ENCODE data around the gene KIAA0825. TPM values are rescaled to one million over a fixed set of nuclear protein-coding genes. Genes with fewer than 3 reads are reported as not detected.

Gene KIAA0825
- total RNA-seq, 2 experiments from 2014 or later = 0.32 to 0.54 TPM

- POLR2A ChIA-PET = interaction anchor here (0.6 kb wide), 1 partner anchor 204 kb away, joined by 3 read pairs; no protein-coding TSS in a partner anchor
- ATAC-seq = no peak
- Mint-ChIP-seq H3K36me3 (ENCODE audit: low read depth) (peaks cover 6% of the 10 kb centered on the region), H3K27me3 (no peaks in the 10 kb centered on the region), H3K27ac (no peak overlapping the region), H3K4me1 (ENCODE audit: low read depth) (no peaks in the 10 kb centered on the region), H3K9me3 (peaks cover 13% of the 10 kb centered on the region), H3K4me3 (no peak overlapping the region)
- CTCF ChIA-PET = no interaction called here
- no peak for TF ChIP-seq CTCF (IDR thresholded peaks at IDR 0.05)
- DNase-seq = no peak
- intact Hi-C loops (cut with micrococcal nuclease) = no loop called here
Observed at GRCh38 chr5:94544875-94545547, 73.4 kb downstream of the KIAA0825 start.

- no peak for ATAC-seq
- H3K9me3 Mint-ChIP-seq = peaks cover 11% of the 10 kb centered on the region
- no peaks in the 10 kb centered on the region for H3K27me3 Mint-ChIP-seq
- no peak overlapping the region for H3K27ac Mint-ChIP-seq
- ChIA-PET CTCF (no interaction called here), POLR2A (no interaction called here)
- no peaks in the 10 kb centered on the region for H3K4me1 Mint-ChIP-seq (ENCODE audit: low read depth)
- intact Hi-C loops (cut with micrococcal nuclease) = no loop called here
- peaks cover 6% of the 10 kb centered on the region for H3K36me3 Mint-ChIP-seq (ENCODE audit: low read depth)
- no peak for DNase-seq
- H3K4me3 Mint-ChIP-seq = no peak overlapping the region
- TF ChIP-seq CTCF (IDR thresholded peaks at IDR 0.05) = no peak
Observed at GRCh38 chr5:94544031-94544650, 74.3 kb downstream of the KIAA0825 start.

GRCh38 chr5:94540856-94541494, 77.4 kb downstream of the KIAA0825 start:
- ATAC-seq (no peak), DNase-seq (no peak)
- no peak for TF ChIP-seq CTCF (IDR thresholded peaks at IDR 0.05)
- ChIA-PET CTCF (no interaction called here), POLR2A (no interaction called here)
- H3K9me3 Mint-ChIP-seq = peaks cover 11% of the 10 kb centered on the region
- peaks cover 6% of the 10 kb centered on the region for H3K36me3 Mint-ChIP-seq (ENCODE audit: low read depth)
- H3K4me3 Mint-ChIP-seq = no peak overlapping the region
- intact Hi-C loops (cut with micrococcal nuclease) = no loop called here
- H3K27ac Mint-ChIP-seq = no peak overlapping the region
- H3K27me3 Mint-ChIP-seq = no peaks in the 10 kb centered on the region
- no peaks in the 10 kb centered on the region for H3K4me1 Mint-ChIP-seq (ENCODE audit: low read depth)

DNA sequence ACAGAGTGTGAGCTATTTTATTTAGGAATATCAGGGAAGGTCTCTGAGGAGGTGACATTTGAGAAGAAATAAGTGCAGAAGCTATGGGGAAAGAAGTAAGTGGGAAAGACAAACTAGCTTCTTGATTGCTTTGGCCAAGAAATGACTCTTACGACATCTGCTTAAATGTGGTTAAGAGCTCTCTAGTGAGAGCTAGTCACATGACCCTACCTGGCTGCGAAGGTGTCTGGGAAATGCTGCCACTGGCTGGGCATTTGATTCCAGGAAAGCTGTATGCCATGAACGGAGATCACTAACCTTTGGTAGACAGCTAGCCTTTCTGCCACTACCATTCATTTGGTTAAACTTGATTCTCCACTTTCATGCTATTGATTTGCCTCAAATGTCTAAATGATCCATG, 80.1 kb downstream of the KIAA0825 start:
- peaks cover 11% of the 10 kb centered on the region for H3K9me3 Mint-ChIP-seq
- H3K4me3 Mint-ChIP-seq = no peak overlapping the region
- no peak for DNase-seq
- no peak for ATAC-seq
- H3K27me3 Mint-ChIP-seq = no peaks in the 10 kb centered on the region
- intact Hi-C loops (cut with micrococcal nuclease) = no loop called here
- H3K36me3 Mint-ChIP-seq (ENCODE audit: low read depth) = peaks cover 6% of the 10 kb centered on the region
- no peaks in the 10 kb centered on the region for H3K4me1 Mint-ChIP-seq (ENCODE audit: low read depth)
- POLR2A ChIA-PET = no interaction called here
- CTCF ChIA-PET = interaction anchor here (0.7 to 1.3 kb wide), 2 partner anchors 14 to 15 kb away, joined by 3 to 4 read pairs; no protein-coding TSS in a partner anchor
- no peak overlapping the region for H3K27ac Mint-ChIP-seq
- TF ChIP-seq CTCF (IDR thresholded peaks at IDR 0.05) = no peak

GRCh38 chr5:94526706-94527105, 91.7 kb downstream of the KIAA0825 start:
- Mint-ChIP-seq H3K4me3 (no peak overlapping the region), H3K27ac (no peak overlapping the region), H3K27me3 (no peaks in the 10 kb centered on the region), H3K4me1 (ENCODE audit: low read depth) (no peaks in the 10 kb centered on the region), H3K9me3 (no peaks in the 10 kb centered on the region), H3K36me3 (ENCODE audit: low read depth) (no peaks in the 10 kb centered on the region)
- intact Hi-C loops (cut with micrococcal nuclease) = loop anchor here (10.0 kb wide), 2 partner anchors 88 to 158 kb away; partner anchors contain the start of genes KIAA0825 and SLF1
- ChIA-PET CTCF (interaction anchor here (1.8 kb wide), 1 partner anchor 211 kb away, joined by 10 read pairs; no protein-coding TSS in a partner anchor), POLR2A (no interaction called here)
- no peak for TF ChIP-seq CTCF (IDR thresholded peaks at IDR 0.05)
- no peak for DNase-seq
- no peak for ATAC-seq

Measured in activated CD8-positive, alpha-beta T cell treated with anti-CD3 and anti-CD28 coated beads for 36 hours (primary cell).